Brain microvascular endothelial cell (primary cell): Measurements from ENCODE around the gene MEGF11.

Source experiments
- DNase-seq: peaks from one replicate; pipeline ENCODE4 v3.0.0-alpha.2; 2020
- H3K27ac ChIP-seq: fragments of 250-450 bp; sonication (Bioruptor Pico); 2 replicates; pipeline ENCODE4 v1.5.1; 2020; ENCODE audit warnings: mild to moderate bottlenecking, moderate library complexity
- H3K27me3 ChIP-seq: fragments of 250-450 bp; sonication (Bioruptor Pico); replicated peaks from 2 replicates; pipeline ENCODE4 v1.5.1; 2020; ENCODE audit warnings: mild to moderate bottlenecking
- H3K36me3 ChIP-seq: fragments of 250-450 bp; sonication (Bioruptor Pico); replicated peaks from 2 replicates; pipeline ENCODE4 v1.5.1; 2020; ENCODE audit warnings: mild to moderate bottlenecking
- H3K4me3 ChIP-seq: 2 replicates; pipeline ENCODE4 v1.5.1; 2011; ENCODE audit warnings: low read depth, mild to moderate bottlenecking, control low read depth, low read length, moderate library complexity
- in situ Hi-C: cut with HindIII; loops from 2 replicates; pipeline ENCODE4 v1.10.0; 2017; ENCODE audit warnings: low sequenced_read_pairs, low pct_ligation_motif_present
- TF ChIP-seq, protein P1 (sequence below): IDR thresholded peaks from 2 replicates; pipeline ENCODE4 v1.5.1; 2011; ENCODE audit warnings: low read depth, mild to moderate bottlenecking, moderate library complexity, low read length, control low read depth, inconsistent platforms; ENCODE audit errors: missing control alignments

Gene MEGF11

DNA sequence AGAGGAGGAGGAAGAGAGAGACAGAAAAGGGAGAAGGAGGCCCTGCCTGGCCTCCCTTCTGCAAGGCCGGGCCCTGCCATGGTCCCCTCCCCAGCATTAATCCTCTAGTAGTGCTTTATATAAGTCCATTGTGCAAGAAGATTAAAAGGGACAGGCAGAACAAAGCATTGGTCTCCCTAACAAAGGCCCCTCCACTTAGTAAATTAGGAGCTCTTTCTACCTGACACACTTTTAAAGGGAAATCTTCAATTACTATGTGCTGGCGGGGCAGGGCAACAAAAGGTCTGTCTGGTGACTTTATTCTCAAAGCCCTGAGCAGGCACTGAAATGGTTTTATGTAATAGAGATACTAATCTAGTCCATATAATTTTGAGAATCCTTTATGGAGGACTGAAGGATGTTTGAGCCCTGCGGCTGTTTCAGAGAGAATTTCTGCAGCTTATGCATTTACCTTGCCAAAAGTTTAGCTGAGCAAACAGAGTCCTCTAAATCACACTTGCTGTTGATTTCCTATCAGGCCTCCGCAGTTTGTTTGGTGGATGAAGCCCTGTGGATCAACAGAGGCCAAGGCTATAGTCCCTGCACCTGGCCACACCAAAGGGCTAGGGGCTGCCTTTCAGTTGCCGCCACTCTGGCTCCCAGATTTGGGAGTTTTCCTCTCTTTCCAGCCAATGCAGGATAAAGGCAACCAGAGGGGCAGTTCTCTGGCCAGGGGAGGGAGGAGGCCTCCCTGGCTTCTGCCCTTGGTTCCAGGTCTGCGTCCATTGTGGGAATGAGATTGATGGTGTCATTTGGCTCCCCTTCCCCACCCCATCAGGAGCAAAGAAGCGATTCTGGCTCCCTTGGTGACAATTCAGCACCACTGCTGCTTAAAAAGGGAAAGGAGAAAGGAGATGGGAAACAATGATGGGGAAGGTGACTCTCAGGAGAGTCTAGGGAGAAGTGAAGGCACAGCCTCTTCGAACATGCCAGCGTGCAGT, 148.0 kb downstream of the MEGF11 start:
- H3K4me3 ChIP-seq: no peak overlapping the region
- in situ Hi-C loops: no loop called here
- no peaks in the 10 kb centered on the region for H3K36me3 ChIP-seq
- H3K27ac ChIP-seq: no peak overlapping the region
- H3K27me3 ChIP-seq: peaks cover 3% of the 10 kb centered on the region
- TF ChIP-seq, protein P1, sequence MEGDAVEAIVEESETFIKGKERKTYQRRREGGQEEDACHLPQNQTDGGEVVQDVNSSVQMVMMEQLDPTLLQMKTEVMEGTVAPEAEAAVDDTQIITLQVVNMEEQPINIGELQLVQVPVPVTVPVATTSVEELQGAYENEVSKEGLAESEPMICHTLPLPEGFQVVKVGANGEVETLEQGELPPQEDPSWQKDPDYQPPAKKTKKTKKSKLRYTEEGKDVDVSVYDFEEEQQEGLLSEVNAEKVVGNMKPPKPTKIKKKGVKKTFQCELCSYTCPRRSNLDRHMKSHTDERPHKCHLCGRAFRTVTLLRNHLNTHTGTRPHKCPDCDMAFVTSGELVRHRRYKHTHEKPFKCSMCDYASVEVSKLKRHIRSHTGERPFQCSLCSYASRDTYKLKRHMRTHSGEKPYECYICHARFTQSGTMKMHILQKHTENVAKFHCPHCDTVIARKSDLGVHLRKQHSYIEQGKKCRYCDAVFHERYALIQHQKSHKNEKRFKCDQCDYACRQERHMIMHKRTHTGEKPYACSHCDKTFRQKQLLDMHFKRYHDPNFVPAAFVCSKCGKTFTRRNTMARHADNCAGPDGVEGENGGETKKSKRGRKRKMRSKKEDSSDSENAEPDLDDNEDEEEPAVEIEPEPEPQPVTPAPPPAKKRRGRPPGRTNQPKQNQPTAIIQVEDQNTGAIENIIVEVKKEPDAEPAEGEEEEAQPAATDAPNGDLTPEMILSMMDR: no peak
- no peak for DNase-seq

DNA sequence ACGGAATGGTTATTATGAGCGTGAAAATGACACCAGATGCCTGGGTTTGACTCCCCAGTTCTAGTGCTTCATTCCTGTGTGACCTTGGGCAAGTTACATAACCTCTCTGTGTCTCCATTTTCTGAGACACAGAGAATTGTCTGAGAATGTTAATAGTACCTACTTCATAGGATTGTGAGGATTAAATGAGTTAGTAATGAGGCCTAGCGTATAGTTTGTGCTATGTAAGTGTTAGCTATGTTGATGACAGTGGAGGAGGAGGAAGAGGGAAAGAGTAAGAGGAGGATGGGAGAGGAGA, 150.3 kb downstream of the MEGF11 start:
- in situ Hi-C loops: no loop called here
- H3K27ac ChIP-seq: no peak overlapping the region
- peaks cover 6% of the 10 kb centered on the region for H3K27me3 ChIP-seq
- H3K36me3 ChIP-seq: no peaks in the 10 kb centered on the region
- H3K4me3 ChIP-seq: no peak overlapping the region
- no peak for DNase-seq
- TF ChIP-seq, protein P1: no peak

GRCh38 chr15:66102563-66103292, 150.8 kb downstream of the MEGF11 start:
- no peak for DNase-seq
- in situ Hi-C loops: no loop called here

DNA sequence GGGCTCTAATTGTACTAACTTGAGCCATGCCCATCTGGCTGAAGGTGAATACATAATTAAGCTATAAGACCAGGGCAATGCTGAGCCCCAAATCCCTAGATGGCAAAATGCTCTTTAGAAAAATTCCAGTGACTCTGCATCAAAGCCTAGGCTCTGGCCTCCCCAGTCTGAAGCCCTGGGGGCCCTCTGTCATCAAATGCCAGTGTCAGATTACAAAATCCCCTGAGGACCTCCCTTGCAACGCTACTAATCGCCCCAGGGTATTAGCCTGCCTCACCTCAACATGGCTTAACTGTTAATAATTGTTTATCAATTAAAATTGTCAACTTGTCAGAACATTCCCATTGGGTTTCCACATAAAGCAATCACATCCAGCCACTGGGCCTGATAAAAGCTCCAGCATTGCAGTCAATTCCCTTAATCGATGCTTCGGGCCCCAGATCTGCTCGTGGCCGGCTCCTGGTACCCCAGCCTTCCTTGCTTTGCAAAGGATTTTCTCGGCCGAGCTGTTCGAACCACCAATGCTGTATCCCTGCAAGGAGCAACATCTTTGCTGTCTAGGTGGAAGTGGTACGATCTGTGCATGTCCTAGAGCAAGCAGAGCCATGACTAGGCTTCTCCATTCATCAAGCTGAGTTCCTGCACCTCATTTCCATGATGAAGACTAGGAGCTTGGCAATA, 151.7 kb downstream of the MEGF11 start:
- no peaks in the 10 kb centered on the region for H3K36me3 ChIP-seq
- TF ChIP-seq, protein P1: no peak
- in situ Hi-C loops: no loop called here
- no peak overlapping the region for H3K4me3 ChIP-seq
- peaks cover 8% of the 10 kb centered on the region for H3K27me3 ChIP-seq
- no peak overlapping the region for H3K27ac ChIP-seq
- no peak for DNase-seq

More at GRCh38 chr15:66102563-66103292, 150.8 kb downstream of the MEGF11 start:
- Histone ChIP-seq H3K4me3 (no peak overlapping the region), H3K27ac (no peak overlapping the region), H3K36me3 (no peaks in the 10 kb centered on the region), H3K27me3 (peaks cover 6% of the 10 kb centered on the region)
- TF ChIP-seq, protein P1: no peak

GRCh38 chr15:66100761-66101160, 152.8 kb downstream of the MEGF11 start:
- DNase-seq: no peak
- Histone ChIP-seq H3K27me3 (peaks cover 14% of the 10 kb centered on the region), H3K4me3 (no peak overlapping the region), H3K36me3 (no peaks in the 10 kb centered on the region), H3K27ac (no peak overlapping the region)
- in situ Hi-C loops: no loop called here
- TF ChIP-seq, protein P1: no peak
